HK-2 (cell line): ENCODE results near the gene SLC30A3.
"Not testable (repeated sequence)": the region's sequence is repeated elsewhere in the genome, so short reads cannot be mapped to it uniquely, and the experiment has no call there.

ENCODE experiments used
- DNase-seq: peaks from one replicate; pipeline ENCODE4 v3.0.0-alpha.2; 2018; ENCODE audit not compliant: unreplicated experiment

SLC30A3 gene, protein sequence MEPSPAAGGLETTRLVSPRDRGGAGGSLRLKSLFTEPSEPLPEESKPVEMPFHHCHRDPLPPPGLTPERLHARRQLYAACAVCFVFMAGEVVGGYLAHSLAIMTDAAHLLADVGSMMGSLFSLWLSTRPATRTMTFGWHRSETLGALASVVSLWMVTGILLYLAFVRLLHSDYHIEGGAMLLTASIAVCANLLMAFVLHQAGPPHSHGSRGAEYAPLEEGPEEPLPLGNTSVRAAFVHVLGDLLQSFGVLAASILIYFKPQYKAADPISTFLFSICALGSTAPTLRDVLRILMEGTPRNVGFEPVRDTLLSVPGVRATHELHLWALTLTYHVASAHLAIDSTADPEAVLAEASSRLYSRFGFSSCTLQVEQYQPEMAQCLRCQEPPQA

DNA sequence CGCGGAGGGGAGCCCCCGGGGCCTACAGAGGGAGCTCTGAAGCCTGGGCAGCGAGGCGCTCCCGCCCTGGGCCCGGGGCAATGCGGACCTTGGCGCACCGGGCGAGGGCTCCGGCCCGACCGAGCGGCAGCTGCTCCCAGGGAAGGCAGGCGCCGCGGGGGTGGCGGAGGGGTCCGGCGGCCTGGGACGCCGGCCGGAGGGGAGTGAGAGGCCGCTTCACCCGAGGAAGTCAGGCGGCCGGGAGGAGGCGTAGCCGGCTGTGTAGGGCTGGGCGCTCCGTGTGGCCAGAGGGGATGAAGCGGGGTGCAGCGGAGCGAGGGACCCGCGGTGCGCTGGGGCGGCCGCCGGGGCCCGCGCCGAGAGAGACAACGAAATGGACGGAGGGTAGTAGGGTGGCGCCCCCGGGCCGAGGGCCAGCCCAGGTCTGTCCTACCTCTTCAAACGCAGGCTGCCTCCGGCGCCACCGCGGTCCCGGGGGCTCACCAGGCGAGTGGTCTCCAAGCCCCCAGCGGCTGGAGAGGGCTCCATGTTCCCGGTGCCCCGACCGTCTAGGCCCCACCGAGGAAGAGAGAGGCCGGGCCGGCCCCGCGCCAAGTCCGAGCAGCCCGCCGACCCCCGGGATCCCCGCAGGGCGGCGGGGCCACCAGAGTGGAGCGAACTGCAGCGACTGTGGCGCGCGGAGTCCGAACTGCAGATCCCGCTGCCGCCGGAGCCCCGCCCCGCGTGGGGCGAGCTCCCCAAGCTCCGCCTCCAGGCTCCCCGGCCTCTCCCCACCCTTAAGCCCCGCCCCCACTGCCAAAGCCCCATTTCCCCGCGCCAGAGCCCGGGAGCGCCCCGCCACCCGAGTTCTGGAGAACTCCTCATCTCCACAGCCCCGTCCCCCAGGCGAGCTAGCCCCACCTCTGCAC, at the start of gene SLC30A3:
TSS of gene SLC30A3 (minus strand) at position 669 of the 908 bp plus-strand sequence. CDS start at position 528, 141 bp downstream.
- DNase-seq, result no peak

GRCh38 chr2:27312152-27312551, 49.3 kb upstream of the SLC30A3 start:
- DNase-seq, result no peak

GRCh38 chr2:27309651-27310050, 46.8 kb upstream of the SLC30A3 start:
- no peak for DNase-seq

DNA sequence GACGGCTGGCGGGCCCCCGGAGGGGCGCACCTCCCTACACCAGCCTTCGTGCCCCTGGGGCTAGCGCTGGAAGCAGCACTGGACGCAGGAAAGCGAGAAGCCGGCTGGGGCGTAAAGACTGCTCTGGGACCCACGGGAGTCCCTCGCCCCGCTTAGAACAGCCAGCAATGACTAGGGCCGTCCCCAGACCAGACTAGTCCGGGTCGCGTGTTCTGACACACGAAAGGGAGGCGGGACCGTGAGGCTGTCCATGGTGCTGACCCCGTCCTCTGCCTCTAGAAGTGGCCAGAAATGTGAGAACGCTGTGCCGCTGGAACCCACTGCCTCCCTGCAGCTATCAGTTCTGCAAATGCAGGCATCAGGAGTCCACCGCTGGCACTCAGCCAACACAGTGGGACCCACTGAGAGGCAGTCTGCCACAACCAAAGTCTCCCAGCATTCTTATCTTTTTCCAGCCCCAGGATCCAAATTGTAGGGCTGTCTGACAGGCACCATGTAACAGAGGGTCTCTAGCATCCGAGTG, 45.6 kb upstream of the SLC30A3 start, which contains the start of gene UCN:
TSS of gene UCN (minus strand) at position 87 of the 523 bp plus-strand sequence. CDS start 550 bp downstream, outside the sequence.
- no peak for DNase-seq

GRCh38 chr2:27307545-27308358, 44.9 kb upstream of the SLC30A3 start:
- no peak for DNase-seq

DNA sequence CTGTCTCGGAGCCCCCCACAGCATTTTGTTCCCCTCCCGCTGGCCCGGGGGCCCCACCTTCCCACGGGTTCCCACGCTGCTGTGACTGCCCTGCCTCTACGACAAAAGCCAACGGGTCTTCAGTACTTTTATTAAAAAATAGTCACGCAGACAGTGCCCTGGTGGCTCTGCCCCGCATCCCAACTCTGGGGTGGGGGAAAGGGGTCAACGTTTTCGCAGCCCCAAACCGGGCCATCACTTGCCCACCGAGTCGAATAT, 44.4 kb upstream of the SLC30A3 start:
- no peak for DNase-seq

DNA sequence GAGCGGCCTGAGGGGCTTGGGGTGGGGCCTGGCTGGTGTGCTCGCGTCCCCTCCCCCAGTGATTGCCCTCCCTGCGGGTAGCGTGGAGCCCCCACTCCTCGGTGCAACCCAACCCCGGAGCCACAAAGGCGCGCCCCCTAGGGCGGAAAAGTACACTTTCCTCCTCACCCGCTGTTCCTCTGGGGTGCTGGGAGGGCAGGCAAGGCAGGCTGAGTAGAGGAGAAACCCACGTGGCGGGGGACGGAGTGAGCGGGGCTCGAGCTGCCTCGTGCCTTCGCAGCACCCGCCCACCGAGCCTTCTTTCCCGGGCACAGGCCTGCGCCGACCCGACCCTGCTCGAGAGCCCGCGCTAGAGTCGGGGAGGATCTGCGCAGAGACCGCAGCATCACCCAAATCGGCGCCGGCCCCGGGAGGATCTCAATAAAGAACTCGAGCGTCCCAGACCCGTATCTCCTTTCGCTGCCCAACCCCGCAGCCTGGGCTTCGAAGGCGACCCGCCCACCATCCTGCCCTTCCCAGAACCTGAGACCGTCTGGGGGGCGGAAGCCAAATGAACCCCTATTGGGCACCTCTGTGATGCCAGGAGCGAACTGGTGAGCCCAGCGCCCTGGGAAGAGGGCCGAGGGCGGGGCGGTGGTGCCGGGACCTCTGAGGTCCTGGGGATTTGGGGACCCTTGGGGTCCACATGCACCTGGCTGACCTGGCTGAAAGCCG, 43.9 kb upstream of the SLC30A3 start:
- no peak for DNase-seq

DNA sequence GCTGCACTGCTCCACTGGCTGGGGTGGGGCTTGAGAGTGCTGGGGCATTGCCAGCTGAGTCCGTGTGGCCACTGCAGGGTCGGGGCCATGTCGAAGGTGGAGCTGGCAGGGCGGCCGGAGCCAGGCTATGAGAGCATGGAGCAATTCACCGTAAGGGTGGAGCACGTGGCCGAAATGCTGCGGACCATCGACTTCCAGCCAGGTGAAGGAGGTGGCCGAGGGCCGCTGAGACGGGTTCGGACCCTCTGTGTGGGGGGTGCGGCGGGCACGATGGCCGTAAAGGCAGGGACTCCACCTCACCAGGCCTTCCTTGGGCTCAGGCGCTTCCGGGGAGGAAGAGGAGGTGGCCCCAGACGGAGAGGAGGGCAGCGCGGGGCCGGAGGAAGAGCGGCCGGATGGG, 43.3 kb upstream of the SLC30A3 start:
- DNase-seq, result no peak

GRCh38 chr2:27305516-27305915, 42.7 kb upstream of the SLC30A3 start:
- no peak for DNase-seq

DNA sequence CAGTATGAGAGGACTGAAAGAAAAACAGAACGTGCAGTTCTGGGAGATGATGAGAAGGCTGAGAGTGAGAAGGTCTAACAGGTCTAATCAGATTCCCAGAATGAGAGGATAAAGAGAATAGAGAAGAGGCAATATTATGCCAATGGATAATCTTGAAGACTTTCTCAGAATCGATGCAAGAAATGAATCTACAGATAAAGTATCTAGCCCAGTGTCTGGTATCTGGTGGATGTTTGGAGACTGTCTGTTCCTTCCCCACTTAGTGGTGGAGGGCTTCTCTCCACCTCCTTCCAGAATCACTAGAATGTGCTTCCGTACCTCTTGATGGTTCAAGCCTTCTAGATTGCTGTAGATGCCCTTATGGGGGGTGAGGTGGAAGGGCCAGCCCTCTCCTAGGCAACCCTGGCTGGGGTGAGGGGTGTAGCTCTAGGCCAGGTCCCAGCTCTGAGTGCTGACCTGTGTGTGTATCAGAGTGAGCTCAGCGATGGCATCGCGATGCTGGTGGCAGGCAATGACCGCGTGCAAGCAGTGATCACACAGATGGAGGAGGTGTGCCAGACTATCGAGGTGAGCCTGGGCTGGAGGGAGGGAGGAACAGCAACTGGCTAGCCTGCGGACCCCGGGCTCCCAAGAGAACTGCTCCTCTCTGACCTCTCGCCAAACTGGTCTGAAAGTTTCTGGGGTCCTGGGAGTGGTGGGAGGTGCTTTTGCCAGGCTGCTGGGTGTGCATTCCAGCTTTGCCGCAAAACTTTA, 41.8 kb upstream of the SLC30A3 start:
- DNase-seq, result no peak

GRCh38 chr2:27303093-27304025, 40.5 kb upstream of the SLC30A3 start:
- DNase-seq, result peak; percentile 37

- not testable (repeated sequence) for DNase-seq
Measured at GRCh38 chr2:27300606-27301005, 37.8 kb upstream of the SLC30A3 start.

DNA sequence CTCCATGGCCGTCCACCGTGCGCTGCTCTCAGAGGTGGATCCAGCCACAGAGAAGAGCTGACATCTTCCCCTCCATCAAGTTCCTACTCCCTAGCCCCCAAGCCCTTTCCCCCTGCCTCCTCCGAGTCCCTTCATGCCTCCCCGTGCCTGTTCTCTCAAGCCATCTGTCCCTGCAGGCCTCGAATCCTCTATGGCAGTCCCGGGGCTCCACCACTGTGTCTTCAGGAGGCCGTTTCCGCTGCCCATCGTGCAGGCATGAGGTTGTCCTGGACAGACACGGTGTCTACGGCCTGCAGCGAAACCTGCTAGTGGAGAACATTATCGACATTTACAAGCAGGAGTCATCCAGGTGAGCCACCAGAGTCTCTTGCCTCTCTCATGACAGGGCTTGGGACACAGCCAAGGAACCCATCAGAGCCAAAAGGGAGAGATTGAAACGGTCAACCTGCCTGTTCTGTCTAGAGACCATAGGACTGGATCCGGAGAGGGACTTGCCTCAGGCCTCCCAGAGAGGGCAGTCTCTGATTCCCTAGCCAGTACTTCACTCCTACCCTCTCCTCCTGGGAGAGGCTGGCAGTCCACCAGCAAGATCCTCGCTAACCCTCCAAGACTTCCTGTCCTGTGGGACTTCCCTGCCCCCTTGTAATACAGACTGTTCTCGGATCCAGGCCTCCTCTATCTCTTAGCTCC, 35.7 kb upstream of the SLC30A3 start:
- DNase-seq, result no peak

DNA sequence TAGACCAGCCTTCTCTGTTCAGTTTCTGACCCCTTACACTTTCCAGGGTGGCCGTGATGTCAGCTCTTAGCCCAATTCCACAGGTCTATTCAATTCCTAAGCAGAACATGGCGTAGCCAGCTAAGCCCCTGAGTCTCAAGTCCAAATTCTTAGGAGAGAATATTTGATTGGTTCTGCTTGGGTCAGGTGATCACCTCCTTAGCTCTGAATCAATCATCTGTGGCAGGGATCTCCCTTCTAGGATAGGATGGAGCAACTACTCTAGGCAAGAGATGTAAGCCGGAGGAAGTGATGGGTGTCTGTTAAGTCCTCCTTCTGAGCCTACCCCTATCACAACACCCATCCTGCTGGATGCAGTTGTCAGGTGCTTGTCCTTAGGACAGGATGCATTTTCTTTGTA, 34.3 kb upstream of the SLC30A3 start:
- no peak for DNase-seq

- no peak for DNase-seq
Measured at GRCh38 chr2:27296481-27296880, 33.6 kb upstream of the SLC30A3 start.

- no peak for DNase-seq
Measured at GRCh38 chr2:27294928-27295327, 32.1 kb upstream of the SLC30A3 start.

GRCh38 chr2:27291865-27292264, 29.0 kb upstream of the SLC30A3 start:
- no peak for DNase-seq

GRCh38 chr2:27290549-27290948, 27.7 kb upstream of the SLC30A3 start:
- DNase-seq, result no peak

DNA sequence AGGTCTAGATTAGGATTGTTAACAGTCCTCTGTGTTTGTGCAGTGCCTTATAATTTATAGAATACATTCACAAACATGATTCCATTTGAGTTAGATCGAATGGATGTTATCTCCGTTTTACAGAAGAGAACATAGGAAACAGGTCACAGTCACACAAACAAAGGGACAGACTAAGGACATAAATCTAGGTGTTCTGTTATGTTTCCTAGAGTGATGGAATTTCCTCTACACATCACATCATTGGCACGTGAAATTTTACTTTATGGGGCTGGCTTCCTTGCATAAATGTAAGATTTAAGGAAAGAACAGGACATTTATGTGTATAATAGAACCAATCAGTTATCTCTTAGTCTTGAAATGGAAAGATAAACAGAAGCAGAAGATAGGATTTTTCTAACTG, 25.8 kb upstream of the SLC30A3 start:
- no peak for DNase-seq
